NCI-H2196 (cell line): ENCODE results near the gene PRG2.
"Not testable (repeated sequence)": the region's sequence is repeated elsewhere in the genome, so short reads cannot be mapped to it uniquely, and the experiment has no call there.

Source experiments
- DNase-seq: peaks from one replicate; lab custom pipeline; 2025; ENCODE audit not compliant: unreplicated experiment; lab: John Stamatoyannopoulos, UW

Gene PRG2

DNA sequence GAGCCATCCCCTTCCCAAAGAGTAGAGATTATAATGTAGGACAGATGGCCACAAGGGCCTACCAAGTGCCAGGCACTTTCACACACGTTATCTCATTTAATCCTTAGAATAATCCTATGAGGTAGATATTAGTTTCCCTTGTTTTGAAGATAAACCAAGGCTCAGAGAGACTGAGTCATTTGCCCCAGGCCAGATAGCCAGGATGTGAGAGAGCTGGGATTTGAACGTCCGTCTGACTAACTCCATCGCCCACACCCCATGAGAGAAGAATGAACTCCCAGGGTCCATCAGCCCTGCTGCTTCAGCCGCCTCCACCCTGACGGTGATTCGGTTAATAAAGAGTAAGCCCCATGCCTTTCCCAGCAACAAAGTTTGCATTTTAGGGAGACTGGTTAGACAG is 20.2 kb downstream of the PRG2 start:
- DNase-seq = no peak

GRCh38 chr11:57368845-57369232 is 21.6 kb downstream of the PRG2 start:
- DNase-seq = no peak

DNA sequence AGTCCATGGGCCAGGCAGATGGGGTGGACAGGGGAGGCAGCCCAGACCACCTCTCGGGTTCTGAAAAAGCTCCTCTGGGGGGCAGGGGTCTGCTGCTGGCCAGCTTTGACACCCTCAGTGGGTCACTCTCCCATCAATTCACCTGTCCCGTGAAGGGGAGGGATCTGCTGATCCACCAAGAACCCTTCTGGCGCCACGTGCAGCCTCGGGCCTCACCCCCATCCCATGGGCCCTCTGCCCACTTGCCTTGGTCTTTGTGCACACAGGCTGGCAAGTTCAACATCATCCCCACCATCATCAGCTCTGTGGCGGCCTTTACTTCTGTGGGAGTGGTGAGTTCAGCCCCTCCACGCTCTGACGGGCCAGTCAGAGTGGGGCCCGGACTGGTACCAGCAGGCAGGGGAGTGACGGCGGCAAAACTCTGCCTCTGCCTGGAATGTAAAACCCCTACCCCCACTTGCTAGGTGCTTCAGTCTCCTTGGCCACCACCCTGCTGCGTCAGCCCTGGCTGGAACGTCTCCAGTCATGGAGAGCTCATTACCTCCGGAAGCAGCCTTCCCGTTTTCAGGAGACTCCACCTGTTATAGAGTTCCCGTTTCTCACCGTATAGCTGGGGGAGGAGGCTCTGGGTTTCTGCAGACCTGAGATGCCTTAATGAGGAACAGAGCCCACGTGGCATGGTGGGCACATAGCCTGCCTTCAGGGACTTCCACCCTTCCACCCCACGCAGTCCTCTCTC is 22.2 kb downstream of the PRG2 start:
- DNase-seq = peak; percentile 53

GRCh38 chr11:57364851-57365660 is 25.4 kb downstream of the PRG2 start:
- no peak for DNase-seq

DNA sequence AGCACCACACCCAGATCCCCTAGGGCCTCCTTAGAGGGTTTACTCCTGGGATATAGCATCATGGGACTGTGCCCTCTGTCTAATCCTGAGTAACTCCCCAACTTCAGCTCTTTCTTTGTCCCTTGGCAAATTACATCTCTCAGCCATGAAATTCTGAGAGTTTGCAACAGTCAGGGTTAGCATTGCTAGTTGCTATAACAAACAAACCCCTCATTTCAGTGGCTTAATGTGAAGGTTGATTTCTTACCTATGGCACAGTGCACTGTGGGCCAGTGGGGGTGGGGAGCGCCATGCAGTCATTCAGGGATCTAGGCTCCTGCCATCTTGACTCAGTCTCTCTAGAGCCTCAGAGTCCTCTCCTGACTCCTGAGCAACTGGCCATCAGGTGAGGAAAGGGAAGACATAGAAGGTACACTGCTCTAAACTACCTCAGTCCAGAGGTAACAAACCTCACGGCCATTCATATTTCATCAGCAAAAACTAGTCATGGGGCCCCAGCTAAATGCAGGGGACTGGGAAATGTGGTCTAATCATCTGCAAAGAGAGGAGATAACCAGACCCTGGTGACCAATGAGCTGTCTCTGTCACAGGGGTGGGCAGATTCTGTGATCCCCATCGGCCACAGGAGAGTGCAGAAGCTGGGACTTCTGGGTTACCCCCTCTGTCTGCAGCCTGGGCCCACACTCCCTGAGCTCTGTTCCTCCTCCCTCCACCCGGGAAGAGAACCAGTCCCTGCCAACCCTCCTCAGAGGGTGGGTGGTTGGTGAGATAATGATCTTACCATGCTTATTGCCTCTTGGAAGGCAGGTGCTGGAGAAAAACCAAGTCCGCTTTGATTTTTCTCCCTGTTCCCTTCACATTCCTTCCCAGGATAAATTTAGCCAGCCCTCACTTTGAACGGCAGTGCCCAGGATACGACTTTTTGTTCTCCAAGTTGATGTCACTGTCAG is 27.0 kb downstream of the PRG2 start:
- no peak for DNase-seq

DNA sequence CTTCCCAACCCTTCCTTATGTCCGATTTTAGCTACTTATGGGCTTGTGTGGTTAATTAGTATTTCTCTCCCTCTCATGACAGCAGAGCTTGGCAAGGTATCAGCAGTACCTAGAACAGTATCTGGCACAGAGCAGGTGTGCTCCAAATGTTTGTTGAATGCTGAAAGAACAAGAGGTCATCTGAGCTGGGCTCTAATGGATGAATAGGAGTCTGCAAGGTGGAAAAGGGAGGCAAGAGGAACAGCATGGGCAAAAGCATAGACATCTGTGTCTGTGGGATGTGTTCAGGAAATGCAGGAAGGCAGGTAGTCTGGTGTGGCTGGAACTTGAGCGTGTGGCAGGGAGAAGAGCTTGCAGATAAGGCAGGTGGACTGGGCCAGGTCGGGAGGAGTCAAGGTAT is 28.5 kb downstream of the PRG2 start:
- DNase-seq = no peak

DNA sequence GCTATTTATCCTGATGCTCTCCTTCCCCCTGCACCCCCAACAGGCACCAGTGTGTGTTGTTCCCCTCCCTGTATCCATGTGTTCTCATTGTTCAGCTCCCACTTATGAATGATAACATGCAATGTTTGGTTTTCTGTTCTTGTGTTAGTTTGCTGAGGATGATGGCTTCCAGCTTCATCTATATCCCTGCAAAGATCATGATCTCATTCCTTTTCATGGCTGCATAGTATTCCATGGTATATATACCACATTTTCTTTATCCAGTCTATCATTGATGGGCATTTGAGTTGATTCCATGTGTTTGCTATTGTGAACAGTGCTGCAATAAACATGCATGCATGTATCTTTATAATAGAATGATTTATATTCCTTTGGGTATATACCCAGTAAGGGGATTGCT is 29.0 kb downstream of the PRG2 start:
- not testable (repeated sequence) for DNase-seq

- DNase-seq = no peak
Measured at GRCh38 chr11:57360991-57361390, 29.5 kb downstream of the PRG2 start.

DNA sequence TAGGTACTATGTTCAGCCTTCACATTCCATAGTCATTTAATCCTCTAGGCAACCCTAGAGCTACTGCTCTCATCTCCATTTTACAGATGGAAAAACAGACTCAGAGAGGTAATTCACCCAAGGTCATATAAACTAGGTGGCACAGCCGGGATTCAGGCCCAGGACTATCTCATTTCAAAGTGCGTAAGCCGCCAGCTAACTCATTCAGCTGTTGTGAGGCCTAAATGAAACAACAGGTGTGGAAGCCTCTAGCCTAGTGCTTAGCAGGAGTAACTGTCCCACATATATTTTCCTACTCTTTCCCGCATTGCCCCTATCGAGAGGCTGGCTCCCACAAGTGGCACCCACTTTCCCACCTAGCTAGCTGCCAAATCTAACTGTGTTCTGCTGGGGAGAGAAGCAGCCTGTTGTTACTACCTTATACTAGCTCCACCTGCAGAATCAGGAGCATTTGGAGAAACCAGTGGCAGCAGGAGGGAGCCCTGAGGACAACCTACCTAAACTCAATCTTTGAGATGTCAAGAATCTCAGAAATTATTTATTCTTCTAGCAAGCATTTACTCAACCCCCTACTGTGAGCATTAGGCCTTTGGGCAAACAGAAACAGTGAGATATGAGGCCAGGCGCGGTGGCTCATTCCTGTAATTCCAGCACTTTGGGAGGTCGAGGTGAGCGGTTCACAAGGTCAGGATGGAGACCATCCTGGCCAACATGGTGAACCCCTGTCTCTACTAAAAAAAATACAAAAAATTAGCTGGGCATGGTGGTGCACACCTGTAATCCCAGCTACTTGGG is 30.4 kb downstream of the PRG2 start:
- DNase-seq = no peak

DNA sequence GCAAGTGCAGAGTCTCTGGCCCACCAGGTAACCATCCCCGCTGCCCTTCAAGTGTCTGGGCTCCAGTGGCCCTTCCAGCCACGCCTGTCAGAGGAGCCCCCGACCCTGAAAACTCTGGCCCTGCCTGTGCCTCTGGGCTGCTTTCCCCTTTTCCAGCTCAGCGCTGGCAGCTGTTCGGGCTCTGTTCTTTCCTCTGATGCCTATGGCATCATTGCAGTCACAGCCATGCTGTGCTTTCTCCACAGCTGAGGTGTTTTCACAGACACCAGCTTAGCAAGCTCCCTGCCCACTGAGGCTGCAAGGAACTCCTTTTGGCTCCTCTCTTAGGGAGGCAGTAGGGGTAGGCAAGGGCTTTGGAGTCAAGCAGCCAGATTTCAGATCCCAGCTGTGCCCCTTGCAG is 31.1 kb downstream of the PRG2 start:
- DNase-seq = no peak

GRCh38 chr11:57358991-57359390 is 31.5 kb downstream of the PRG2 start:
- no peak for DNase-seq

GRCh38 chr11:57358543-57358961 is 31.9 kb downstream of the PRG2 start:
- DNase-seq = no peak

DNA sequence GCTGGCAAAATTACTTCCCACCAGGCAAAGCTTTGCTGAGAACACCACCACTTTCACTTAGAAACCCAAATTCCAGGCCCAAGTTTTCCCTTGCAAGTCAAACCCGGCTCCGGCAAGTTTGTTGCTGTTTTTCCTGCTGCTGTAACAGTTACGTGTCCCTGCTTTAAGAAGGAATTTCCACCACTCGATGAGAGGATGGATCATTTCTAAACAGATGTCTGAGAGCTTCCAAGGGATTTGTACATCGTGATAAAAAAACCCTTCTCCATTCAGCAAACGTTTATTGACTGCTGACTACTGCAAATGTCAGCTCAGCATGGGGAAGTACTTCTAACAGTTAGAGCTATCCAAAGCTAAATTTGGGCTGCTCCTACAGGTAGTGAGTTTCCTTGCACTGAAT is 32.6 kb downstream of the PRG2 start:
- DNase-seq = no peak

GRCh38 chr11:57357310-57357709 is 33.1 kb downstream of the PRG2 start:
- no peak for DNase-seq

DNA sequence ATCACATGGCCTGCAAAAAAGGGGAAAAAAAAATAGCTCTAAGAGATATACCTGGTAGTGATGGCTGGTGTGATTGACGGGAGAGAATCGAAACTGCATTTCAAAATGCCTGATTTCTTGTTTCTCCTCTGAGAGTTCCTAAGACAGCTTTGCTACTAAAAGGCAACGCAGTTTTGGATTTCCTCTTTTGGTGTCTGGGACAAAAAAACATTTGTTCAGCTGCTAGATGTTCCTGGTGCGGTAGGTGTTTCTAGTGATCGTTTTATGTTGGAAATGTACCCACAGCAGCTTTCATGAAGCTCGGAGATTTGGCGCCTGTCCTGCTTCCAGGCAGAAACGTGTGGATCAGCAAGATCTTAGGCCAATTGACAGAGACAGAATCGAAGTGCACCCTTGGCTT is 34.2 kb downstream of the PRG2 start:
- no peak for DNase-seq

GRCh38 chr11:57354699-57355098 is 35.8 kb downstream of the PRG2 start:
- DNase-seq = no peak

GRCh38 chr11:57353852-57354251 is 36.6 kb downstream of the PRG2 start:
- DNase-seq = no peak

DNA sequence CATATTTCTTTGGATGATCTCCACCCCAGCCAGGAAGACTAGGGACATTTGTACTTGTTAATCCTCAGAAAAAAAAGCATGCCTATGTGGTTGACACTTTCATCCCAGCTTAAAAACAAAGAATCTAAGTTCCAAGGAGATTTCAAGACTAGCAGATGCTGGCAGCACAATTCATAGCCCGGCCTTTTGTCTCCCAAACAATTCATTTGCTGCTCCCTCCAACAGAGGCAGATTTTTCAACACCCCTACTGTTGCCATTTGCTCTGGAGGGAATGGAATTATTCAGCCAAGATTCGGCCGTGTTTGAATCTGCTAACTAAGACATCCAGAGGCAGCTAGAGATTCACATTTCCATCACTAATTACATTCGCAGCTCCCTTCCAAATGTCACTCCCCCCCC is 37.0 kb downstream of the PRG2 start:
- no peak for DNase-seq

DNA sequence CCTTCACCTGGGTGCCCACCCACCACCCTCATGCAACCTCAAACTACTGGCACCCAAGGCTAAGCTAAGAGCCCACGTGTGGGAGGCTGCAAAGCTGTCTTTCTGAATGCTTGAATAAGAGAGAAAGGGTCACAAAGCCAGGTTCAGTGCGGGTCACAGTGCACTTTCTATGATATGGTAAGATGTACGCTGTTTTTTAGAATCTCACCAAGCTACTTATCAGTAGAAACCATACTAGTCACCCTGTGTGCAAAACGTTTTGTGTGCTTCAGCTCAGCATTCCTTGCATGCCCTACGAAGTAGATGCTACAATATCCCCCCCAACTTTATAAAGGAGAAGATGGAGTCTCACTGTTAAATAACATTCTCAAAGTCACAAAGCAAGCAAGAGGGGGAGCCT is 37.4 kb downstream of the PRG2 start:
- no peak for DNase-seq

GRCh38 chr11:57349491-57350274 is 40.8 kb downstream of the PRG2 start:
- DNase-seq = peak; percentile 43
